ENCODE data around the gene ANK2. TPM values are rescaled to one million over a fixed set of nuclear protein-coding genes. Genes with fewer than 3 reads are reported as not detected.

Gene ANK2
- total and polyA plus RNA-seq, 7 experiments from 2014 or later, result 1.1 to 2.0 TPM; not detected in 5

DNA sequence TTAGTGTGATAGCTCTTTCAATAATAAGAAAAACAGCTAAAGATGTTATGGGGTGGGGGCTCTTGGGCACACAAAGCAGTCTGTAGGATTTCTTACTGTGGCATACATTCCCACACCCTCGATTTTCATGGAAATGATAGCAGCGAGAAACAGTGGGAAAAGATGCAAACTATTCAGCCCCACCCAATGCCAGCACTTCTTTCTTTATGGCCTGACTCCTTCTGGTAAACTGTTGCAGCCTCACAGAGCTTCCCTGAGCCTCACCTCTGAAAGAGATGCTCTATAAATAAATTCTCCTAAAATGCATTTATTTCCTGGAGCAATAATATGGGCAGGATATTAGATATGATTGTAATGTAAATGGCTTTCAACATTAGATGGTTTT is 910 bp downstream of the ANK2 start:
- H3K36me3 Mint-ChIP-seq, result no peaks in the 10 kb centered on the region
- ChIA-PET POLR2A (no interaction called here), CTCF (no interaction called here)
- Histone ChIP-seq H3K4me1 (ENCODE audit: control insufficient read depth in 2 of 2, insufficient read depth in 2 of 2, low read length in 2 of 2) (no peaks in the 10 kb centered on the region), H3K27ac (ENCODE audit: low read depth, low read length) (no peak overlapping the region), H3K4me3 (ENCODE audit: low read length) (no peak overlapping the region), H3K9me3 (ENCODE audit: control insufficient read depth in 2 of 3, low read length in 3 of 3) (no peaks in the 10 kb centered on the region), H3K36me3 (ENCODE audit: control insufficient read depth in 2 of 3, insufficient read depth in 3 of 3, low read length in 3 of 3) (no peaks in the 10 kb centered on the region), H3K27me3 (ENCODE audit: control insufficient read depth in 2 of 2, insufficient read depth in 2 of 2, low read length in 2 of 2) (no peaks in the 10 kb centered on the region)
- no peak overlapping the region for H3K4me3 Mint-ChIP-seq
- intact Hi-C loops (cut with micrococcal nuclease), result no loop called here
- no peak for ATAC-seq
- H3K27ac Mint-ChIP-seq, result no peak overlapping the region
- peaks cover 6 to 17% (median 13%) of the 10 kb centered on the region in 5 donors for H3K27me3 Mint-ChIP-seq
- DNase-seq, result no peak
- H3K9me3 Mint-ChIP-seq, result peaks cover 0 to 4% (median 0%) of the 10 kb centered on the region in 11 donors
- no peaks in the 10 kb centered on the region for H3K4me1 Mint-ChIP-seq

DNA sequence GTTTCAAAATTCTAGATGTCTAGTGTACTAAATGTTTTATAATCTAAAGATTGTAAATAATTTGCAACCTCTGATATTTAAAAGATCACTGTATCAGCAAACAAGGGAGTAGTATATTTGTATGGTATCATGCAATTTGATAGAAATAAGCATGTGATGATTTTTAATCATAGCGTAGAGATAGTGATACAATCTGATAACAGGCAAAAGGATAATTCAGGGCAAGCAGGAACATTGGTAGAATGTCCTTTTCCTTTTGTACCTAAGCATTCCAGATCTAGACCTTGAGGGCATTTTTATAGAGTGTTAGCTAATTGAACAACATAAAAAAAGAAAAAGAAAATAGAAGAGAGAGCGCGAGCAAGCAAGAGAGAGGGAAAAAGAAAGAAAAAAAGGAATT is 1.4 kb downstream of the ANK2 start:
- no peak for ATAC-seq
- Histone ChIP-seq H3K27me3 (ENCODE audit: control insufficient read depth in 2 of 2, insufficient read depth in 2 of 2, low read length in 2 of 2) (no peaks in the 10 kb centered on the region), H3K27ac (ENCODE audit: low read depth, low read length) (no peak overlapping the region), H3K36me3 (ENCODE audit: control insufficient read depth in 2 of 3, insufficient read depth in 3 of 3, low read length in 3 of 3) (no peaks in the 10 kb centered on the region), H3K4me1 (ENCODE audit: control insufficient read depth in 2 of 2, insufficient read depth in 2 of 2, low read length in 2 of 2) (no peaks in the 10 kb centered on the region), H3K9me3 (ENCODE audit: control insufficient read depth in 2 of 3, low read length in 3 of 3) (no peaks in the 10 kb centered on the region), H3K4me3 (ENCODE audit: low read length) (no peak overlapping the region)
- Mint-ChIP-seq H3K9me3 (peaks cover 0 to 4% (median 0%) of the 10 kb centered on the region in 11 donors), H3K4me1 (no peaks in the 10 kb centered on the region), H3K36me3 (no peaks in the 10 kb centered on the region), H3K4me3 (no peak overlapping the region), H3K27ac (no peak overlapping the region), H3K27me3 (peaks cover 6 to 17% (median 13%) of the 10 kb centered on the region in 5 donors)
- intact Hi-C loops (cut with micrococcal nuclease), result no loop called here
- ChIA-PET POLR2A (no interaction called here), CTCF (no interaction called here)
- no peak for DNase-seq

DNA sequence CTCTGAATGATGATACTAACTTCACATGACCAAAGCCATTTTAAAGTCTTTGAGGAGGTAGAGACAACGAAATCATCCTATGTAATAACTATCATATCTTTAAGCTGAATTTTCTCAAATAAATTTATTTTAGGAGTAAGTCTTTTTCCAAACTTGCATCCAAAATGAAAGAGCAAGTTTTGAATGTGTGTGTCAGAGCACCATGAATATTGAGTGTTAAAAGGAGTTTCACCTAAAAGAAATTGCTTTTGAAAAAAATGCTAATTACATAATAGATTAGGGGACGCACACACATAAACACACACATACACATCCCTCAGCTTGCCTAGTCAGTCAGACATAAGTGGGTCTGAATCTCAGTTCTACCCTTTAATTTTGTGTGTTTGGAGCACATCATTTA is 1.9 kb downstream of the ANK2 start:
- Mint-ChIP-seq H3K4me3 (no peak overlapping the region), H3K27ac (no peak overlapping the region), H3K36me3 (no peaks in the 10 kb centered on the region), H3K9me3 (peaks cover 0 to 4% (median 0%) of the 10 kb centered on the region in 11 donors), H3K27me3 (peaks cover 6 to 17% (median 13%) of the 10 kb centered on the region in 5 donors), H3K4me1 (no peaks in the 10 kb centered on the region)
- intact Hi-C loops (cut with micrococcal nuclease), result no loop called here
- Histone ChIP-seq H3K27me3 (ENCODE audit: control insufficient read depth in 2 of 2, insufficient read depth in 2 of 2, low read length in 2 of 2) (no peaks in the 10 kb centered on the region), H3K4me1 (ENCODE audit: control insufficient read depth in 2 of 2, insufficient read depth in 2 of 2, low read length in 2 of 2) (no peaks in the 10 kb centered on the region), H3K9me3 (ENCODE audit: control insufficient read depth in 2 of 3, low read length in 3 of 3) (no peaks in the 10 kb centered on the region), H3K4me3 (ENCODE audit: low read length) (no peak overlapping the region), H3K36me3 (ENCODE audit: control insufficient read depth in 2 of 3, insufficient read depth in 3 of 3, low read length in 3 of 3) (no peaks in the 10 kb centered on the region), H3K27ac (ENCODE audit: low read depth, low read length) (no peak overlapping the region)
- ChIA-PET POLR2A (no interaction called here), CTCF (no interaction called here)
- DNase-seq (no peak), ATAC-seq (no peak)

DNA sequence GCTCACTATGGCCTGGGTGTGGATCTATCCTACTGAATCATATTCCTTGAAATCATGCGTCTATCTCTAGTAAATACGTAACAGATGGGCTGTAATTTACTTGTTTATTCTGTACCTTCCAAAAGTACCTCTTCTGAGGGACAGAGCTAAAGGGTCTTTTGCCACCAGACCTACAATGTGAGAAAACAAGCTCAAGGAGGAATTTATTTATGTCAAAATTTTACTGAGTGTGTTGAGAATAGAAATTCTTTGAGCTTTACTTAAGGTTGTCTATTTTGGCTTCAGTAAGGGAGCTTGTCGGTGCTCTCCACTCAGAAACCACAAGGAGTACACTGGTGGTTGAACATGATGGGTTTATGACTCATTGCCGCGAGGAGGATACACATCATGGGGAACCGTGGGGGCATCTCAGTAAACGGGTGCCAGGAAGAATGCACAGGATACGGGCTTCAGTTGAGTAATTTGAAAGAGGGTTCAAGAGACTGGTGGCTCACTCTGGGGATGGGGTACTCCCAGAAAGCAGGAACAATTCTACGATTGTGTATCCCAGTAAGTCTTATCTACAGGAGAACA is 3.0 kb downstream of the ANK2 start:
- Mint-ChIP-seq H3K4me1 (no peaks in the 10 kb centered on the region), H3K27ac (no peak overlapping the region), H3K9me3 (peaks cover 0 to 4% (median 0%) of the 10 kb centered on the region in 11 donors), H3K27me3 (peaks cover 4 to 17% (median 13%) of the 10 kb centered on the region in 5 donors), H3K36me3 (no peaks in the 10 kb centered on the region), H3K4me3 (no peak overlapping the region)
- ChIA-PET POLR2A (no interaction called here), CTCF (no interaction called here)
- ATAC-seq (no peak), DNase-seq (no peak)
- Histone ChIP-seq H3K4me3 (ENCODE audit: low read length) (no peak overlapping the region), H3K36me3 (ENCODE audit: control insufficient read depth in 2 of 3, insufficient read depth in 3 of 3, low read length in 3 of 3) (no peaks in the 10 kb centered on the region), H3K27me3 (ENCODE audit: control insufficient read depth in 2 of 2, insufficient read depth in 2 of 2, low read length in 2 of 2) (no peaks in the 10 kb centered on the region), H3K4me1 (ENCODE audit: control insufficient read depth in 2 of 2, insufficient read depth in 2 of 2, low read length in 2 of 2) (no peaks in the 10 kb centered on the region), H3K27ac (ENCODE audit: low read depth, low read length) (no peak overlapping the region), H3K9me3 (ENCODE audit: control insufficient read depth in 2 of 3, low read length in 3 of 3) (no peaks in the 10 kb centered on the region)
- intact Hi-C loops (cut with micrococcal nuclease), result no loop called here

DNA sequence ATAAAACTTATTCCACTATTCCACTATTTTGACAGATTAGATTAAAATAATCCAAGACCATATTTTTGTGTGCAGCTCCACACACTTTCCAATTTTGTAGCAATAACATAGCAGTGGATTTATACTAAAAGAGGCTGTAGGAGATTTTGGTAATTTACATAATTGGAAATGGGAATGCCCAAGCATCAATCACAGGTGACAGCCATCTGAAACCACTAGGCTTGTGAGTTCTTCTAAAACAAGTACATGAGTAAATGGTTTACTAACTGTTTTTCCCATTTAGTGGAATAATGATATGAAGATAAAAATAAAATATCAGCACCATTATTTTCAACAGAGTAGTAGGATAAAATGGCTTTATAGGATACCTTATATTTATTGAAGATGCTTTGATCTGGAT is 4.4 kb downstream of the ANK2 start:
- ChIA-PET POLR2A (no interaction called here), CTCF (no interaction called here)
- Histone ChIP-seq H3K27me3 (ENCODE audit: control insufficient read depth in 2 of 2, insufficient read depth in 2 of 2, low read length in 2 of 2) (no peaks in the 10 kb centered on the region), H3K4me1 (ENCODE audit: control insufficient read depth in 2 of 2, insufficient read depth in 2 of 2, low read length in 2 of 2) (no peaks in the 10 kb centered on the region), H3K36me3 (ENCODE audit: control insufficient read depth in 2 of 3, insufficient read depth in 3 of 3, low read length in 3 of 3) (no peaks in the 10 kb centered on the region), H3K27ac (ENCODE audit: low read depth, low read length) (no peak overlapping the region), H3K4me3 (ENCODE audit: low read length) (no peak overlapping the region), H3K9me3 (ENCODE audit: control insufficient read depth in 2 of 3, low read length in 3 of 3) (no peaks in the 10 kb centered on the region)
- H3K4me1 Mint-ChIP-seq, result no peaks in the 10 kb centered on the region
- no peak overlapping the region for H3K27ac Mint-ChIP-seq
- intact Hi-C loops (cut with micrococcal nuclease), result no loop called here
- H3K27me3 Mint-ChIP-seq, result peaks cover 4 to 17% (median 13%) of the 10 kb centered on the region in 5 donors
- DNase-seq, result no peak
- no peak overlapping the region for H3K4me3 Mint-ChIP-seq
- H3K36me3 Mint-ChIP-seq, result no peaks in the 10 kb centered on the region
- no peak for ATAC-seq
- peaks cover 0 to 4% (median 0%) of the 10 kb centered on the region in 11 donors for H3K9me3 Mint-ChIP-seq

DNA sequence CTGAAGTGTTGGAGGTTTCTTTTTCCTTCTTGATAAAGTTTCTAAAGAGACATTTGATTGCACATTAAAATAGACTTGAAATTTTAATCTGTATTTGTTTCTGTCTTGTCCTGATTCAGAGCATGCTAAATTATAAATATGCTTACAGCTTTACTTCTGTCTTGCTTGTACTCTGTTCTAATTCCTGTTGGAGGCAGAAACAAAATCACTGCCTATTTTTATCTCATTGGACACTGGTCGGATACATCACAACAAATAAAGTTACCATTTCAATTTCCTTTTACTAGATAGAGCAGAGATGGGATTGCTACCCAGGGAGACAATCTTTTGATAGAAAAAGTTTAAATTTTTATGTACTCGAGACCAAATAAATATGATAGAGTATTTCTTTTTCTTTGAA is 6.9 kb downstream of the ANK2 start:
- H3K9me3 Mint-ChIP-seq, result peaks cover 0 to 4% (median 0%) of the 10 kb centered on the region in 11 donors
- intact Hi-C loops (cut with micrococcal nuclease), result no loop called here
- no peak overlapping the region for H3K4me3 Mint-ChIP-seq
- Histone ChIP-seq H3K9me3 (ENCODE audit: control insufficient read depth in 2 of 3, low read length in 3 of 3) (no peaks in the 10 kb centered on the region), H3K27me3 (ENCODE audit: control insufficient read depth in 2 of 2, insufficient read depth in 2 of 2, low read length in 2 of 2) (no peaks in the 10 kb centered on the region), H3K36me3 (ENCODE audit: control insufficient read depth in 2 of 3, insufficient read depth in 3 of 3, low read length in 3 of 3) (no peaks in the 10 kb centered on the region), H3K4me1 (ENCODE audit: control insufficient read depth in 2 of 2, insufficient read depth in 2 of 2, low read length in 2 of 2) (no peaks in the 10 kb centered on the region), H3K27ac (ENCODE audit: low read depth, low read length) (no peak overlapping the region), H3K4me3 (ENCODE audit: low read length) (no peak overlapping the region)
- ChIA-PET POLR2A (no interaction called here), CTCF (no interaction called here)
- H3K4me1 Mint-ChIP-seq, result no peaks in the 10 kb centered on the region
- DNase-seq (no peak), ATAC-seq (no peak)
- no peaks in the 10 kb centered on the region for H3K36me3 Mint-ChIP-seq
- no peak overlapping the region for H3K27ac Mint-ChIP-seq
- peaks cover 0 to 9% (median 7%) of the 10 kb centered on the region in 5 donors for H3K27me3 Mint-ChIP-seq

DNA sequence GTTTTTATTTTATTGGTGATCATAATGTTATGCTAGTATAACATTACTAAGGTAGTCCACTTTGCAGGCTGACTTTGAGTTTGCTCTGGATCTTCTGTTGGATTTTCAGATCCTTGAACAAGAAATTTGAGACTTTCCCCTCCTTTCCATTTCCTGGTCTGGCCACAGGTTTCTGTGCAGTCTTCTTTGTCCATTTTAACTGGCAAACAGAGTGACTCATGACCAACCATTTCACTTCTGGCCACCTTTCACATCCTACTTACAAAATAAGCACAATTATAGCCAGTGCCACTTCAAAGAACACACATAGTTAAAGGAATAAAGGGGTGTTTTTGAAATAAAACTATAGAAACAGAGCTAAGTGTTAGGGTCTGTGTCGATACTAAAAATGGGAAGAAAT is 8.4 kb downstream of the ANK2 start:
- H3K9me3 ChIP-seq (ENCODE audit: control insufficient read depth in 2 of 3, low read length in 3 of 3), result no peaks in the 10 kb centered on the region
- ATAC-seq, result no peak
- H3K27me3 Mint-ChIP-seq, result peaks cover 0 to 4% (median 3%) of the 10 kb centered on the region in 5 donors

More for the DNA sequence above, 8.4 kb downstream of the ANK2 start:
- no peak overlapping the region for H3K27ac Mint-ChIP-seq
- Histone ChIP-seq H3K27ac (ENCODE audit: low read depth, low read length) (no peak overlapping the region), H3K27me3 (ENCODE audit: control insufficient read depth in 2 of 2, insufficient read depth in 2 of 2, low read length in 2 of 2) (no peaks in the 10 kb centered on the region), H3K36me3 (ENCODE audit: control insufficient read depth in 2 of 3, insufficient read depth in 3 of 3, low read length in 3 of 3) (no peaks in the 10 kb centered on the region), H3K4me1 (ENCODE audit: control insufficient read depth in 2 of 2, insufficient read depth in 2 of 2, low read length in 2 of 2) (no peaks in the 10 kb centered on the region), H3K4me3 (ENCODE audit: low read length) (no peak overlapping the region)
- no peak overlapping the region for H3K4me3 Mint-ChIP-seq
- no peaks in the 10 kb centered on the region for H3K36me3 Mint-ChIP-seq
- no peaks in the 10 kb centered on the region for H3K4me1 Mint-ChIP-seq
- intact Hi-C loops (cut with micrococcal nuclease), result no loop called here
- CTCF ChIA-PET, result no interaction called here
- DNase-seq, result no peak
- peaks cover 0 to 4% (median 0%) of the 10 kb centered on the region in 11 donors for H3K9me3 Mint-ChIP-seq
- POLR2A ChIA-PET, result no interaction called here

Measured in naive thymus-derived CD4-positive, alpha-beta T cell (primary cell).